ENCODE data around the gene MTRF1L.
A peak's percentile ranks its signal among the peaks of the same experiment; 100 is the strongest.

Gene MTRF1L

DNA sequence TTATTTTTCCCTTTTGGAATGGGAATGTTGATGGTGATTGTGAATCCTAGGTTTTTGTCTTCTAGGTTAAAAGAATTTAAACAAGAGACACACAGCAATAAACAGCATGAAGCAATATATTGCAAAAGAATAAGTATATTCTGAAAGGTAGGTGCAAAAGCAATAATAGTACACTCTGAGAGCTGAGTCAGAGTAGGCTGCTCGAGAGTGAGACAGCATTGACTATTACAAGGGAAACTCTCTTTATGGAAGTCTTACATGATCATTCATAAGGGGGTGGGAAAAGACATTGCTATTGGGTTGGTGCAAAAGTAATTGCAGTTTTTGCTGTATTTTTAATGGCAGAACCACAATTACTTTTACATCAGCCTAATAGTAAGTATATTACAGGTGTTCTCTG lies 44.7 kb downstream of the MTRF1L start:
- no peaks in the 10 kb centered on the region for H3K27me3 ChIP-seq (ENCODE audit: insufficient read depth, low read length)
- TF ChIP-seq, protein P1, sequence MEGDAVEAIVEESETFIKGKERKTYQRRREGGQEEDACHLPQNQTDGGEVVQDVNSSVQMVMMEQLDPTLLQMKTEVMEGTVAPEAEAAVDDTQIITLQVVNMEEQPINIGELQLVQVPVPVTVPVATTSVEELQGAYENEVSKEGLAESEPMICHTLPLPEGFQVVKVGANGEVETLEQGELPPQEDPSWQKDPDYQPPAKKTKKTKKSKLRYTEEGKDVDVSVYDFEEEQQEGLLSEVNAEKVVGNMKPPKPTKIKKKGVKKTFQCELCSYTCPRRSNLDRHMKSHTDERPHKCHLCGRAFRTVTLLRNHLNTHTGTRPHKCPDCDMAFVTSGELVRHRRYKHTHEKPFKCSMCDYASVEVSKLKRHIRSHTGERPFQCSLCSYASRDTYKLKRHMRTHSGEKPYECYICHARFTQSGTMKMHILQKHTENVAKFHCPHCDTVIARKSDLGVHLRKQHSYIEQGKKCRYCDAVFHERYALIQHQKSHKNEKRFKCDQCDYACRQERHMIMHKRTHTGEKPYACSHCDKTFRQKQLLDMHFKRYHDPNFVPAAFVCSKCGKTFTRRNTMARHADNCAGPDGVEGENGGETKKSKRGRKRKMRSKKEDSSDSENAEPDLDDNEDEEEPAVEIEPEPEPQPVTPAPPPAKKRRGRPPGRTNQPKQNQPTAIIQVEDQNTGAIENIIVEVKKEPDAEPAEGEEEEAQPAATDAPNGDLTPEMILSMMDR (IDR thresholded peaks at IDR 0.05; ENCODE audit: low read length): no peak
- no peak for TF ChIP-seq EZH2 (IDR thresholded peaks at IDR 0.05; ENCODE audit: borderline replicate concordance, low read length)
- no peak overlapping the region for H3K27ac ChIP-seq (ENCODE audit: low read depth, low read length, poor library complexity, severe bottlenecking)
- H3K9ac ChIP-seq (ENCODE audit: low read length): no peak overlapping the region
- H3K4me1 ChIP-seq (ENCODE audit: insufficient read depth, low read length, severe bottlenecking): no peaks in the 10 kb centered on the region
- H3K4me3 ChIP-seq (ENCODE audit: low read depth, low read length, poor library complexity, severe bottlenecking): no peak overlapping the region
- H3K36me3 ChIP-seq (ENCODE audit: insufficient read depth, low read length): no peaks in the 10 kb centered on the region
- H3K9me3 ChIP-seq (ENCODE audit: low read length): no peaks in the 10 kb centered on the region
- H3K4me2 ChIP-seq (ENCODE audit: low read length): no peak overlapping the region
- H3K79me2 ChIP-seq (ENCODE audit: insufficient read depth, low read length): no peaks in the 10 kb centered on the region
- H2AFZ ChIP-seq (ENCODE audit: low read length): no peak overlapping the region
- no peaks in the 10 kb centered on the region for H3K9me2 ChIP-seq (ENCODE audit: low read depth, low read length)
- H4K20me1 ChIP-seq (ENCODE audit: insufficient read depth, low read length): no peaks in the 10 kb centered on the region
- no peaks in the 10 kb centered on the region for H3F3A ChIP-seq (ENCODE audit: insufficient read depth, low read length)

DNA sequence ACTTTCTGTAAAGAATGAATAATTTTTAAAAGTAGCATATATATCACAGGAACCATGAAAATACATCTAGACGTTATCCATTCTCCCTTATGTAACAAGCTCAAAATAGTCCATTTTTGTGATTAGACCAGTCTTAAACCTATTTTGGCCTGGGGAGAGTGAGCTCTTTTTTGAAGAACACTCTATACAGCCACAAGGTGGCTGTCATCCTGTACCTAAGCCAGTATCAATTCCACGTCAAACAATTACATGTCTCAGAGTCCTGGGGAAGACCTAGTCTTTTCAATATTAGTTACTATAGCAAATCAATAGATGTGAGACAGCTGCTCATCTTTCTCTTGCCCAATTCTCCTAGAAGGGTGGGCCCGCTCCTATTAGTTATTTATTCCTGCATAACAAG lies 48.1 kb downstream of the MTRF1L start:
- no peaks in the 10 kb centered on the region for H3K27me3 ChIP-seq (ENCODE audit: insufficient read depth, low read length)
- H3K4me1 ChIP-seq (ENCODE audit: insufficient read depth, low read length, severe bottlenecking): no peaks in the 10 kb centered on the region
- H4K20me1 ChIP-seq (ENCODE audit: insufficient read depth, low read length): no peaks in the 10 kb centered on the region
- no peak overlapping the region for H3K4me3 ChIP-seq (ENCODE audit: low read depth, low read length, poor library complexity, severe bottlenecking)
- H3K27ac ChIP-seq (ENCODE audit: low read depth, low read length, poor library complexity, severe bottlenecking): no peak overlapping the region
- H3K4me2 ChIP-seq (ENCODE audit: low read length): no peak overlapping the region
- H3F3A ChIP-seq (ENCODE audit: insufficient read depth, low read length): no peaks in the 10 kb centered on the region
- H3K9me3 ChIP-seq (ENCODE audit: low read length): no peaks in the 10 kb centered on the region
- no peak for TF ChIP-seq EZH2 (IDR thresholded peaks at IDR 0.05; ENCODE audit: borderline replicate concordance, low read length)
- TF ChIP-seq, protein P1 (IDR thresholded peaks at IDR 0.05; ENCODE audit: low read length): peak; percentile 27
- no peaks in the 10 kb centered on the region for H3K79me2 ChIP-seq (ENCODE audit: insufficient read depth, low read length)
- no peaks in the 10 kb centered on the region for H3K9me2 ChIP-seq (ENCODE audit: low read depth, low read length)
- H2AFZ ChIP-seq (ENCODE audit: low read length): no peak overlapping the region
- H3K9ac ChIP-seq (ENCODE audit: low read length): no peak overlapping the region
- H3K36me3 ChIP-seq (ENCODE audit: insufficient read depth, low read length): no peaks in the 10 kb centered on the region

DNA sequence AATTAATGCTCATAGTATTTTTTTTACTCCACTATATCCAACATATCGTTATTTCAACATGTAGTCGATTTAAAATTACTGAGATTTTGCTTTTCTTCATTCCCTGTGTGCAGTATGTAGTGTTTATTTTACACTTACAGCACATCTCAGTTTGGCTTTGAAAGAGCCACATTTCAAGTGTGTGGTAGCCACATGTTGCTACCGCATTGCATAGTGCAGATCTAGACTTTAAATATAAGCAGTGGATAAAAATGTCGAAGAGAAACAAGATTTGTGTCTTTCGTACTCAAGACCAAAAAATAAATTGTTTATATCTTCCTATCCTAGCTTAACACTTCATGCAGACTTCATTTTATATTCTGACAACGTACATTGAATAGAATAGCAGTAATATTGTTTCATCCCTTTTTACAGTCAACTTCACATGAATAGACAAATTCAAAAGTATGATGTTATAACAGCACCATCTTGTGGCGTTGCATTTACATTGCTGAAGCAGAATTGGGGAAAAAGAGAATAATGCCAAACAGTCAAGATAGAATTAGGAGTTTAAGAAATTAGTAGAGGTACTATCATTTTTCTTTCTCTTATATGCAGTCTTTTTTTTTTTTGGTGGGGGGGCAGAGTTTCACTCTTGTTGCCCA lies 49.5 kb downstream of the MTRF1L start:
- Histone ChIP-seq H3K4me2 (ENCODE audit: low read length) (no peak overlapping the region), H3K9me3 (ENCODE audit: low read length) (no peaks in the 10 kb centered on the region), H3K36me3 (ENCODE audit: insufficient read depth, low read length) (no peaks in the 10 kb centered on the region), H3K27ac (ENCODE audit: low read depth, low read length, poor library complexity, severe bottlenecking) (no peak overlapping the region), H3K79me2 (ENCODE audit: insufficient read depth, low read length) (no peaks in the 10 kb centered on the region), H3K9me2 (ENCODE audit: low read depth, low read length) (no peaks in the 10 kb centered on the region), H2AFZ (ENCODE audit: low read length) (no peak overlapping the region), H3F3A (ENCODE audit: insufficient read depth, low read length) (no peaks in the 10 kb centered on the region), H4K20me1 (ENCODE audit: insufficient read depth, low read length) (no peaks in the 10 kb centered on the region), H3K9ac (ENCODE audit: low read length) (no peak overlapping the region), H3K4me3 (ENCODE audit: low read depth, low read length, poor library complexity, severe bottlenecking) (no peak overlapping the region), H3K4me1 (ENCODE audit: insufficient read depth, low read length, severe bottlenecking) (no peaks in the 10 kb centered on the region), H3K27me3 (ENCODE audit: insufficient read depth, low read length) (no peaks in the 10 kb centered on the region)
- TF ChIP-seq EZH2 (IDR thresholded peaks at IDR 0.05; ENCODE audit: borderline replicate concordance, low read length): no peak
- TF ChIP-seq, protein P1 (IDR thresholded peaks at IDR 0.05; ENCODE audit: low read length): peak; percentile 72

Data from OCI-LY1 (cell line).